Measurements from ENCODE around the gene ZNF575. TPM values are rescaled to one million over a fixed set of nuclear protein-coding genes. Genes with fewer than 3 reads are reported as not detected.

Gene ZNF575
- total RNA-seq, 1 donor from 2014 or later, result 0.74 TPM

- TF ChIP-seq CTCF (IDR thresholded peaks at IDR 0.05; ENCODE audit: unreplicated experiment), result peak; percentile 61
- no peak overlapping the region for H3K27ac Mint-ChIP-seq
- H3K4me1 Mint-ChIP-seq (ENCODE audit: low read depth), result peaks cover 7% of the 10 kb centered on the region
- H3K9me3 Mint-ChIP-seq (ENCODE audit: low read depth), result peaks cover 5% of the 10 kb centered on the region
- peak; percentile 49 for DNase-seq (ENCODE audit: low spot score, unreplicated experiment)
- no peaks in the 10 kb centered on the region for H3K27me3 Mint-ChIP-seq
- peaks cover 27% of the 10 kb centered on the region for H3K36me3 Mint-ChIP-seq (ENCODE audit: insufficient read depth)
- peak overlapping the region; percentile 41 for H3K4me3 Mint-ChIP-seq (ENCODE audit: low read depth)
These were observed 2.1 kb downstream of the ZNF575 start for GRCh38 chr19:43534816-43535761.

GRCh38 chr19:43538922-43539321 is 5.9 kb downstream of the ZNF575 start:
- Mint-ChIP-seq H3K4me3 (ENCODE audit: low read depth) (no peak overlapping the region), H3K4me1 (ENCODE audit: low read depth) (peaks cover 2% of the 10 kb centered on the region), H3K27ac (no peak overlapping the region), H3K9me3 (ENCODE audit: low read depth) (peaks cover 5% of the 10 kb centered on the region), H3K36me3 (ENCODE audit: insufficient read depth) (peaks cover 47% of the 10 kb centered on the region), H3K27me3 (no peaks in the 10 kb centered on the region)
- TF ChIP-seq CTCF (IDR thresholded peaks at IDR 0.05; ENCODE audit: unreplicated experiment), result no peak
- no peak for DNase-seq (ENCODE audit: low spot score, unreplicated experiment)

- Mint-ChIP-seq H3K27me3 (no peaks in the 10 kb centered on the region), H3K36me3 (ENCODE audit: insufficient read depth) (peaks cover 52% of the 10 kb centered on the region), H3K4me1 (ENCODE audit: low read depth) (peaks cover under 1% of the 10 kb centered on the region), H3K27ac (no peak overlapping the region), H3K9me3 (ENCODE audit: low read depth) (peaks cover 5% of the 10 kb centered on the region), H3K4me3 (ENCODE audit: low read depth) (no peak overlapping the region)
- TF ChIP-seq CTCF (IDR thresholded peaks at IDR 0.05; ENCODE audit: unreplicated experiment), result no peak
- no peak for DNase-seq (ENCODE audit: low spot score, unreplicated experiment)
These were observed 7.4 kb downstream of the ZNF575 start for GRCh38 chr19:43540381-43540780.

GRCh38 chr19:43541920-43542650 is 9.1 kb downstream of the ZNF575 start:
- Mint-ChIP-seq H3K36me3 (ENCODE audit: insufficient read depth) (peaks cover 50% of the 10 kb centered on the region), H3K27ac (no peak overlapping the region), H3K27me3 (no peaks in the 10 kb centered on the region), H3K9me3 (ENCODE audit: low read depth) (peaks cover 5% of the 10 kb centered on the region), H3K4me1 (ENCODE audit: low read depth) (no peaks in the 10 kb centered on the region), H3K4me3 (ENCODE audit: low read depth) (no peak overlapping the region)
- DNase-seq (ENCODE audit: low spot score, unreplicated experiment), result no peak
- no peak for TF ChIP-seq CTCF (IDR thresholded peaks at IDR 0.05; ENCODE audit: unreplicated experiment)

GRCh38 chr19:43544077-43544476 is 11.1 kb downstream of the ZNF575 start:
- peaks cover 44% of the 10 kb centered on the region for H3K36me3 Mint-ChIP-seq (ENCODE audit: insufficient read depth)
- no peak overlapping the region for H3K27ac Mint-ChIP-seq
- TF ChIP-seq CTCF (IDR thresholded peaks at IDR 0.05; ENCODE audit: unreplicated experiment), result no peak
- no peak overlapping the region for H3K4me3 Mint-ChIP-seq (ENCODE audit: low read depth)
- H3K4me1 Mint-ChIP-seq (ENCODE audit: low read depth), result no peaks in the 10 kb centered on the region
- no peaks in the 10 kb centered on the region for H3K27me3 Mint-ChIP-seq
- H3K9me3 Mint-ChIP-seq (ENCODE audit: low read depth), result peaks cover 3% of the 10 kb centered on the region
- DNase-seq (ENCODE audit: low spot score, unreplicated experiment), result no peak

Data from progenitor cell of endocrine pancreas (in vitro differentiated cells).